ENCODE measurements around the gene CRYZ. TPM values are rescaled to one million over a fixed set of nuclear protein-coding genes. Genes with fewer than 3 reads are reported as not detected.

The CRYZ gene
- total and polyA plus RNA-seq, 4 experiments from 2014 or later = 18.4 to 66.9 (median 37.3) TPM

DNA sequence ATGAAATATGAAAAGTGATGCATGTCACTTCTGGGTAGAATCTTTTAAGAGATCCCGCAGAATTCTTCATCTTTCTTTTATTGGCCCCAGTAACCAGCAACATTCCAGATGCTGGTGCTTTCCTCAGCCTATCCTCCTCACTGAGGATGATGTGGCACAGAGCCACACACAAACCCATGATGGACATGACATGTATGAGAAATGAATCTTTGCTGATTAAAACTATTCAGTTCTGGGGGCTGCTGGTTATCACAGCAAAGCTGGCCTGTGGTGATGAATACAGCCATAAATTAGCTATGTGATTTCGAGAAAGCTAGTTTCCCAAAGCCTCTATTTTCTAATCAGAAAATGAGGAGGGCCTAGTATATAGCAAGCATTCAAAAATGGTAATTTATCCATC lies 51.0 kb downstream of the CRYZ start:
- POLR2A ChIA-PET (ENCODE audit: partially characterized antibody) = no interaction called here
- Mint-ChIP-seq H3K4me1 (no peaks in the 10 kb centered on the region), H3K27ac (no peak overlapping the region), H3K9me3 (no peaks in the 10 kb centered on the region), H3K4me3 (no peak overlapping the region), H3K36me3 (no peaks in the 10 kb centered on the region), H3K27me3 (peaks cover 1 to 9% of the 10 kb centered on the region in 2 donors)
- intact Hi-C loops (cut with micrococcal nuclease) = loop anchor here (10.0 kb wide), 1 partner anchor 677 kb away; no protein-coding TSS in a partner anchor
- no peaks in the 10 kb centered on the region for H3K9me3 ChIP-seq (ENCODE audit: control insufficient read depth in 1 of 2, low read length in 2 of 2)
- H3K4me3 ChIP-seq (ENCODE audit: low read length in 2 of 2) = no peak overlapping the region
- H3K27ac ChIP-seq (ENCODE audit: low read depth, low read length) = no peak overlapping the region
- CTCF ChIA-PET (ENCODE audit: partially characterized antibody) = no interaction called here
- no peaks in the 10 kb centered on the region for H3K4me1 ChIP-seq (ENCODE audit: insufficient read depth, low read length)
- H3K27me3 ChIP-seq (ENCODE audit: insufficient read depth, low read length) = no peaks in the 10 kb centered on the region
- no peaks in the 10 kb centered on the region for H3K36me3 ChIP-seq (ENCODE audit: insufficient read depth, low read length)
- no peak for DNase-seq

DNA sequence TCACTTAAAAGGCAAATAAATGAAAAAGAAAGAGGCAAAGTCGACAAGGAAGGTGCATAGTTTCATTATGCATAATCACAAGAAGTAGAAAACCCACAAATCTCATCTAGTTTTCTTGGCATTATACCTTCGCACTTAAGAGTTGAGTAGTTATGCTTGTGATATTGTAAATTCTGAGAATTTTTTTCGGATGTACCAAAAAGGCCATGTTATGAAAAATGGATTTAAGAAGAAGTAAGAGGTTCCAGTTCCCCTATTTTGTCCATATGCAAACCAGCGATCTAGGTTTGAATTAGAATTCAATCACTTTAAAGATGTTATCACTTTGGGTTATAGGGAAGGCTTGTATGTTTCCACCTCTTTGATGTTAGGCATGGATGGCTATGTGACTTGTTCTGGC lies 51.4 kb downstream of the CRYZ start:
- H3K4me1 Mint-ChIP-seq = no peaks in the 10 kb centered on the region
- no peak overlapping the region for H3K27ac Mint-ChIP-seq
- no peaks in the 10 kb centered on the region for H3K9me3 Mint-ChIP-seq
- peaks cover 1 to 10% of the 10 kb centered on the region in 2 donors for H3K27me3 Mint-ChIP-seq
- no peak for DNase-seq
- H3K36me3 Mint-ChIP-seq = no peaks in the 10 kb centered on the region
- intact Hi-C loops (cut with micrococcal nuclease) = loop anchor here (10.0 kb wide), 1 partner anchor 677 kb away; no protein-coding TSS in a partner anchor
- Histone ChIP-seq H3K27me3 (ENCODE audit: insufficient read depth, low read length) (no peaks in the 10 kb centered on the region), H3K27ac (ENCODE audit: low read depth, low read length) (no peak overlapping the region), H3K36me3 (ENCODE audit: insufficient read depth, low read length) (no peaks in the 10 kb centered on the region), H3K4me1 (ENCODE audit: insufficient read depth, low read length) (no peaks in the 10 kb centered on the region), H3K9me3 (ENCODE audit: control insufficient read depth in 1 of 2, low read length in 2 of 2) (no peaks in the 10 kb centered on the region), H3K4me3 (ENCODE audit: low read length in 2 of 2) (no peak overlapping the region)
- POLR2A ChIA-PET (ENCODE audit: partially characterized antibody) = no interaction called here
- no peak overlapping the region for H3K4me3 Mint-ChIP-seq
- CTCF ChIA-PET (ENCODE audit: partially characterized antibody) = interaction anchor here (2.8 kb wide), 1 partner anchor 8 kb away, joined by 18 read pairs; no protein-coding TSS in a partner anchor

DNA sequence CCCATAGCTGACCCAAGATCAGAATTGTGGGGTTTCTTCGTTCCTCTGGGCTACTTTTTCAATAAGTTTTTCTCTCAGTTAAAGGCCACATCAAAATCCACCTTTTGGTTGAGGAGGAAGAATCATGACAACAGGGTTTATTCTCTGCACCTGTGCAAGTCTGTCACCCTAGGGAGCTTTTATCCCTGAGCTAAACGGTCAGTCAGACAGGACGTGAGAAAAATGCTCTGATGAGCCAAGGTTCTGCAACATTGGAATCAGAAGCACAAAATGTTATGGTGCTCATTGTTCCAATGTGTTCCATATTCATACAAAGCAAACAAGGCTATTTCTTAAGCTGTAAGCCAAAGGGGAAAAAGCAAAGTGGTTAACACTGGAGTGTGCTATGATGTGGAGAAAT lies 51.8 kb downstream of the CRYZ start:
- POLR2A ChIA-PET (ENCODE audit: partially characterized antibody) = no interaction called here
- H3K27me3 Mint-ChIP-seq = peaks cover 1 to 12% of the 10 kb centered on the region in 2 donors
- no peak for DNase-seq
- H3K4me1 Mint-ChIP-seq = no peaks in the 10 kb centered on the region
- no peaks in the 10 kb centered on the region for H3K9me3 Mint-ChIP-seq
- no peaks in the 10 kb centered on the region for H3K36me3 ChIP-seq (ENCODE audit: insufficient read depth, low read length)
- CTCF ChIA-PET (ENCODE audit: partially characterized antibody) = interaction anchor here (2.8 kb wide), 1 partner anchor 9 kb away, joined by 18 read pairs; no protein-coding TSS in a partner anchor
- H3K36me3 Mint-ChIP-seq = no peaks in the 10 kb centered on the region
- no peak overlapping the region for H3K4me3 ChIP-seq (ENCODE audit: low read length in 2 of 2)
- H3K27ac ChIP-seq (ENCODE audit: low read depth, low read length) = no peak overlapping the region
- no peaks in the 10 kb centered on the region for H3K9me3 ChIP-seq (ENCODE audit: control insufficient read depth in 1 of 2, low read length in 2 of 2)
- intact Hi-C loops (cut with micrococcal nuclease) = loop anchor here (10.0 kb wide), 1 partner anchor 676 kb away; no protein-coding TSS in a partner anchor
- no peaks in the 10 kb centered on the region for H3K27me3 ChIP-seq (ENCODE audit: insufficient read depth, low read length)
- H3K27ac Mint-ChIP-seq = no peak overlapping the region
- H3K4me3 Mint-ChIP-seq = no peak overlapping the region
- no peaks in the 10 kb centered on the region for H3K4me1 ChIP-seq (ENCODE audit: insufficient read depth, low read length)

DNA sequence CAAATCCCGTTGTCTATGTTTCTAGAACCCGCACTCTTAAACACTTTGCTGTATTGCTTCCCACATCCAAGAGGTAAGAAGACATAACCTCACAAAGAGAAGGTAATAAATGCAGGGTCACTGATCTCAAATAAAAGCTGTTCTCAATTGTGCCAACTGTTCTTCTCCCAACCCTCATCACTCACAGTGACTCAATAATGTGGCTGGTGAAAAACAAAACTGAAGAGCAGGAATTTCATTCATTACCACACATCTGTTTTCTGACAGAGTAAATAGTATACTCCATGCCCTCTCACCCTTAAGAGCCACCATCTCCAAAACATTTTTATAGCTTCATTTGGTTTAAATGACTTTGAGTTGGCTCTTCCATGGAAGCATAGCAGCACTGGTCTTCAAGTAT lies 53.0 kb downstream of the CRYZ start:
- no peaks in the 10 kb centered on the region for H3K36me3 Mint-ChIP-seq
- no peak overlapping the region for H3K27ac Mint-ChIP-seq
- intact Hi-C loops (cut with micrococcal nuclease) = loop anchor here (10.0 kb wide), 1 partner anchor 675 kb away; no protein-coding TSS in a partner anchor
- no peak overlapping the region for H3K4me3 ChIP-seq (ENCODE audit: low read length in 2 of 2)
- POLR2A ChIA-PET (ENCODE audit: partially characterized antibody) = interaction anchor here (0.6 kb wide), 1 partner anchor 50 kb away, joined by 3 read pairs; no protein-coding TSS in a partner anchor
- DNase-seq = no peak
- no peaks in the 10 kb centered on the region for H3K36me3 ChIP-seq (ENCODE audit: insufficient read depth, low read length)
- no peak overlapping the region for H3K4me3 Mint-ChIP-seq
- no peaks in the 10 kb centered on the region for H3K4me1 ChIP-seq (ENCODE audit: insufficient read depth, low read length)
- no peaks in the 10 kb centered on the region for H3K9me3 ChIP-seq (ENCODE audit: control insufficient read depth in 1 of 2, low read length in 2 of 2)
- no peaks in the 10 kb centered on the region for H3K9me3 Mint-ChIP-seq
- no peak overlapping the region for H3K27ac ChIP-seq (ENCODE audit: low read depth, low read length)
- H3K27me3 ChIP-seq (ENCODE audit: insufficient read depth, low read length) = no peaks in the 10 kb centered on the region
- peaks cover 1 to 13% of the 10 kb centered on the region in 2 donors for H3K27me3 Mint-ChIP-seq
- CTCF ChIA-PET (ENCODE audit: partially characterized antibody) = interaction anchor here (2.8 kb wide), 1 partner anchor 10 kb away, joined by 18 read pairs; no protein-coding TSS in a partner anchor
- no peaks in the 10 kb centered on the region for H3K4me1 Mint-ChIP-seq

DNA sequence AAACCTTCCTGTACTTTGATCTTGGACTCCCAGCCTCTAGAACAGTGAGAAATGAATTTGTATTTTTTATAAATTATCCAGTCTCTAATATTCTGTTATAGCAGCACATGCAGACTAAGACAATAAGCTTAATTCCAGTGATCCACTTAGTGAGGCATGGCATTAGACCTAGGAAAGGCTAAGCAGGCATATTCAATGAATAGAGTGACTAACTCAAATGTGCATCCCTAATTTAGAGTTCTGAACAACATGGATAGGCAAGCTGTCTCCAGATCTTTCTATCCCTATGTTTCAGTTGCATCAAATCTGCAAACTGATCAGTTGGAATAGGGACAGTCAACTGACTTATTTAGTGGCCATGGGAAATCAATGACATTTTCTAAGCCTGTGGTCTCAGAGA lies 54.9 kb downstream of the CRYZ start:
- DNase-seq = no peak
- Histone ChIP-seq H3K27ac (ENCODE audit: low read depth, low read length) (no peak overlapping the region), H3K27me3 (ENCODE audit: insufficient read depth, low read length) (no peaks in the 10 kb centered on the region), H3K36me3 (ENCODE audit: insufficient read depth, low read length) (no peaks in the 10 kb centered on the region), H3K4me1 (ENCODE audit: insufficient read depth, low read length) (no peaks in the 10 kb centered on the region), H3K4me3 (ENCODE audit: low read length in 2 of 2) (no peak overlapping the region), H3K9me3 (ENCODE audit: control insufficient read depth in 1 of 2, low read length in 2 of 2) (no peaks in the 10 kb centered on the region)
- intact Hi-C loops (cut with micrococcal nuclease) = no loop called here
- Mint-ChIP-seq H3K9me3 (peaks cover 0 to 2% (median 0%) of the 10 kb centered on the region in 8 donors), H3K4me3 (no peak overlapping the region), H3K36me3 (no peaks in the 10 kb centered on the region), H3K27ac (no peak overlapping the region), H3K4me1 (peaks cover 0 to 7% (median 4%) of the 10 kb centered on the region in 4 donors), H3K27me3 (peaks cover 11 to 19% of the 10 kb centered on the region in 2 donors)
- ChIA-PET POLR2A (ENCODE audit: partially characterized antibody) (no interaction called here), CTCF (ENCODE audit: partially characterized antibody) (interaction anchor here (1.2 kb wide), 1 partner anchor 12 kb away, joined by 3 read pairs; no protein-coding TSS in a partner anchor)

DNA sequence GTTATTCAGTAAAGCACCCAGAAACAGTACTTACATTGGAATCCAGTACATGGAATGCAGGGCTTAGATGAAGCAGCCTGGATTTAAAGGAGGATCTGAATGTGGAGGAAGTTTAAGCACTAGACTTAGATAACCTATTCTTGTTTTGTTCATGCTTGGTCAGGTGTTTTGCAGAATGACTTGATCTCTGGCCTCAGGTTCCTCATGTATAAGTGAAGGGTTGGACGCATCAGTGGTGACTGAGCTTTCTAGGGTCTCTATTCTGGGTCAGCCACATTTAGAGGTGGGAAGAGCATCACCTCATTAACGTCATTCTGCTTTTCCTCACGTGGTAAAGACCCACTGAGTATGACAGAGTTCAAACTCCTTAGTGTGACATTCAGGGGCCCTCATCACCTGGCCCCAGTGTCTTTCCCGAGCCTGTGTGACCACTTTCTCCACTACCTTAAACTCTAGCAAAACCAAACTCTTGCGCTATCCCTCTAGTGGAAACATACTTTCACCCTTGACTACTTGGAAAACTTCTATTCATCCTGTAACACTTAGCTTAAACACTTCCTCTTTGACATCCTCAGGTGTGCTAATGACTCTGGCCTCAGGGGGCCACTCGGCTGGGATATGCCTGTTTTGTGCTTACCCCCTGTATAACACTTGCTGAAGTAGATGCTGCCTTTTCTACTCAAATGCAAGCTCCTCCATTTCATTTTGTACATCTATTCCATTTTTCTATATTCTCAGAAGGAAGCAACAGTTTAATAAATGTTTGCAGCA lies 58.4 kb downstream of the CRYZ start:
- CTCF ChIA-PET (ENCODE audit: partially characterized antibody) = interaction anchor here (1.1 to 1.2 kb wide), 2 partner anchors 15 to 16 kb away, joined by 3 to 4 read pairs; no protein-coding TSS in a partner anchor
- POLR2A ChIA-PET (ENCODE audit: partially characterized antibody) = interaction anchor here (0.6 kb wide), 1 partner anchor 80 kb away, joined by 3 read pairs; no protein-coding TSS in a partner anchor
- no peak overlapping the region for H3K27ac ChIP-seq (ENCODE audit: low read depth, low read length)
- H3K27ac Mint-ChIP-seq = no peak overlapping the region
- peak overlapping the region in 1 of 8 donors; percentile 13 for H3K4me3 Mint-ChIP-seq
- no peaks in the 10 kb centered on the region for H3K4me1 ChIP-seq (ENCODE audit: insufficient read depth, low read length)
- intact Hi-C loops (cut with micrococcal nuclease) = no loop called here
- peaks cover 15 to 22% of the 10 kb centered on the region in 2 donors for H3K27me3 Mint-ChIP-seq
- H3K9me3 ChIP-seq (ENCODE audit: control insufficient read depth in 1 of 2, low read length in 2 of 2) = no peaks in the 10 kb centered on the region
- H3K36me3 Mint-ChIP-seq = no peaks in the 10 kb centered on the region
- peaks cover 0 to 7% (median 4%) of the 10 kb centered on the region in 4 donors for H3K4me1 Mint-ChIP-seq
- no peak overlapping the region for H3K4me3 ChIP-seq (ENCODE audit: low read length in 2 of 2)
- no peaks in the 10 kb centered on the region for H3K36me3 ChIP-seq (ENCODE audit: insufficient read depth, low read length)
- no peaks in the 10 kb centered on the region for H3K27me3 ChIP-seq (ENCODE audit: insufficient read depth, low read length)
- DNase-seq = no peak
- peaks cover 2 to 19% (median 12%) of the 10 kb centered on the region in 8 donors for H3K9me3 Mint-ChIP-seq

DNA sequence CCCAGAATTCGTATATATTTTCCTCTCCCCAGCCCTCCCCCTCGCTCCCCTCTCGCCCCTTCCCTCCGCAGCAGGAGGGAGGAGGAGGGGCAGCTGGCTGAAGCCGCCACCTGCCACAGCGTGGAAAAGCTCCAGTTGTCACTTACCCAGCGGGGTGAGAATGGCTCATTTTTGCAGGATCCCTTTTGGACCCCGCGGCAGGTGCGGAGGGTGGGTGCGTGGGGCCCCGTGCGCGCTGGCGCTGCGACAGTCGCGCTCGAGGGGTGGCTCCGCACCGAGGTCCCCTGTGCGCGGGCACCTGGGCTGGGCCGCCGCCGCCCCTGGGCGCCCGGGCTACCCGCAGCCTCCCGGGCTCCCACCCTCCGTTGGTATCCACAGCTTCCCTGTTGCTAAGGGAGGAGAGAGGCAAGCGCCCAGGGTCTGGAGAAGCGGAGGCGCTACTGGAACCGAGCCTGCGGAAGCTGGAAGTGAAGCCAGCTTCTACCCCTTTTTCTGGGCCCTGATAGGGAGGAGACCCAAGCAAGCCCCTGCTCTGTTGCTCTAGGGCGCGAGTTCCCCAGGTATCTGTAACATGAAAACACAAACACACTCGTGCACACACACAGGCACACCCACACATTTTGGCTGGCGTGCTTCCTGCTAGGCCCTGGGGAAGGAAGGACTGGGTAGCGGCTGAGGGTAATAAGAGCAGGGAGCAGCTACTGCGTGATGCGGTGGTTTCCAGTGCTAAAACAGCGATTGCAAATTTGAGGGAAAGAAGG lies 59.3 kb downstream of the CRYZ start, which contains the start of gene ERICH3:
ERICH3 (minus strand) TSS at position 442 of the 761 bp plus-strand sequence; CDS start at position 169, 273 bp downstream.
- no peaks in the 10 kb centered on the region for H3K36me3 Mint-ChIP-seq
- ChIA-PET POLR2A (ENCODE audit: partially characterized antibody) (no interaction called here), CTCF (ENCODE audit: partially characterized antibody) (no interaction called here)
- H3K4me3 Mint-ChIP-seq = peak within 1 kb of the TSS in 1 of 8 donors; percentile 17
- H3K4me3 ChIP-seq (ENCODE audit: low read length in 2 of 2) = no peak within 1 kb of the TSS
- peaks cover 5 to 24% (median 12%) of the 10 kb centered on the region in 8 donors for H3K9me3 Mint-ChIP-seq
- no peaks in the 10 kb centered on the region for H3K36me3 ChIP-seq (ENCODE audit: insufficient read depth, low read length)
- H3K9me3 ChIP-seq (ENCODE audit: control insufficient read depth in 1 of 2, low read length in 2 of 2) = no peaks in the 10 kb centered on the region
- H3K4me1 Mint-ChIP-seq = peaks cover 0 to 7% (median 4%) of the 10 kb centered on the region in 4 donors
- H3K27ac ChIP-seq (ENCODE audit: low read depth, low read length) = no peak within 1 kb of the TSS
- no peak within 1 kb of the TSS for H3K27ac Mint-ChIP-seq
- H3K27me3 Mint-ChIP-seq = peaks cover 15 to 23% of the 10 kb centered on the region in 2 donors
- no peaks in the 10 kb centered on the region for H3K4me1 ChIP-seq (ENCODE audit: insufficient read depth, low read length)
- no peak for DNase-seq
- intact Hi-C loops (cut with micrococcal nuclease) = no loop called here
- H3K27me3 ChIP-seq (ENCODE audit: insufficient read depth, low read length) = no peaks in the 10 kb centered on the region
